Measurements from ENCODE around the gene ZBTB25.

DNA sequence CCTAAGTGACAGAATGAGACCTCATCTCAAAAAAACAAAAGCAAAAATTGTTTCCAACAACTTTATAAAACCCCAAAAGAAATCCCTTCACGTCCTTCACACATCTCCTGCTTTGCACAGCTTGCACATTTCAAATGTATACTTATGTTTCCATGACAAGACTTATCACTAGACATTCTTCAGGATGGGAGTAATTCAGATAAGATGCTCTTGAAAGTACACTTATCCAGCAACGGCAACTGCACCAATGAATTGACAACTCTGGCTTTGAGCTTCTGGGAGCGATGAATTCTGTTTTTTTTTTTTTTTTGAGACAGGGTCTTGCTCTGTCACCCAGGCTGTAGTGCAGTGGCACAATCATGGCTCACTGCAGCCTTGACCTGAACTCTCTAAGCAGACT, 69.1 kb downstream of the ZBTB25 start:
- TF ChIP-seq CTCF (IDR thresholded peaks at IDR 0.05) (no peak), POLR2A (IDR thresholded peaks at IDR 0.05) (no peak)

All from adrenal gland (tissue), 5 donors.